ENCODE data around the gene NINJ1. TPM values are rescaled to one million over a fixed set of nuclear protein-coding genes. Genes with fewer than 3 reads are reported as not detected.

Gene NINJ1
- total and polyA plus RNA-seq, 2 of the 13 experiments (the other 11 are each of a cell fraction or from before 2014, with no cell fraction given), result 81.2 to 92.1 TPM

DNA sequence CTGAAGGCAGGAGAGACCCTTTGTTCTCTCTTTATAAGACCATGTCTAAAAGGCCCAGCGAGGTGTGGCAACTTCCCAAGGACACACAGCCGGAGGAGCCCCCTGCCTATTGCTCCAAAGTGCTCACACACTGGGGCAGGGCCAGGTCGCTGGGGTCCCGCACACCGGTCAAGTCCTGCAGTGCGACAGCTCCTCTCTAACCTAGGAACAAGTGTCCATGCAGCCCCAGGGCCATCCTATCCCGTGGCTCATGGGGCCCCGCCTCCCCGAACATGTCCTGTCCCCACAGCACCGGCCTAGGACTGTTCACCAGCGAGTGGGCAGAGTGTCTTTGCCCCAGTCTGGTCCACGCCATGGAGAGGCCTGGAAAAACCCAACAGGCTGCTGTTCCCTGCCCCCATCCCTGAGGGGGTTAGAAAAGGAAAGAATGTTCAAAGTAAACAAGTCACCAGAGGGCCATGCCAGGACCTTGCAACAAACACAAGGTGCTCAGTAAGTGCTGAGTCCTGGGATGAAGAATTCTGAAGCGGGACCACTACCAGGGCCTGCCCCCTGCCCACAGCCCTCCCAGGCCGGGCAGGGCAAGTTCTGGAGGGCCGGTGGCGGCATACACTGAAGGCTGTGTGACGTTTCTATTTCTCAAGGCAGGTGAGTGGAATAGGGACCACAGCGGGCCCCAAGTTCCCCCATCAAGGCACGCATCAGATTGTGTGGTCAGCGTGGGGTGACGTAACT is 938 bp downstream of the NINJ1 start (continued):
- TF ChIP-seq ZNF740 (CRISPR knock-in tag; IDR thresholded peaks at IDR 0.05) (no peak), TEAD3 (CRISPR knock-in tag; optimal IDR thresholded peaks at IDR 0.05; ENCODE audit: borderline replicate concordance) (peak; percentile 72), KDM3A (CRISPR knock-in tag; IDR thresholded peaks at IDR 0.05; ENCODE audit: low read depth) (0 out of 2 replicates have a peak, but pooled peaks have one; percentile 24), CHCHD3 (CRISPR knock-in tag; IDR thresholded peaks at IDR 0.05) (no peak), ELF1 (CRISPR knock-in tag; IDR thresholded peaks at IDR 0.05) (no peak), FOXA3 (CRISPR knock-in tag; IDR thresholded peaks at IDR 0.05) (peak; percentile 86), ZNF564 (CRISPR knock-in tag; IDR thresholded peaks at IDR 0.05) (no peak), POLR2AphosphoS5 (IDR thresholded peaks at IDR 0.05; ENCODE audit: low read depth, low read length) (peak; percentile 7; the same call in 1 of the 2 replicates), PBX3 (CRISPR knock-in tag; IDR thresholded peaks at IDR 0.05; ENCODE audit: borderline replicate concordance) (0 out of 2 replicates have a peak, but pooled peaks have one; percentile 23), AGO1 (IDR thresholded peaks at IDR 0.05; ENCODE audit: low read depth, low read length, poor library complexity, severe bottlenecking) (peak; percentile 8), FOXA1 (IDR thresholded peaks at IDR 0.05) (no peak), FOXA1 (CRISPR knock-in tag; IDR thresholded peaks at IDR 0.05) (peak; percentile 83), ZNF691 (CRISPR knock-in tag; IDR thresholded peaks at IDR 0.05; ENCODE audit: borderline replicate concordance, low read depth) (peak; percentile 61; the same call in 1 of the 2 replicates), ZSCAN12 (CRISPR knock-in tag; IDR thresholded peaks at IDR 0.05) (no peak), KAT8 (CRISPR knock-in tag; IDR thresholded peaks at IDR 0.05) (peak; percentile 8; the same call in 1 of the 2 replicates), SMAD3 (CRISPR knock-in tag; IDR thresholded peaks at IDR 0.05) (peak; percentile 78)
- TF ChIP-seq, protein P1, sequence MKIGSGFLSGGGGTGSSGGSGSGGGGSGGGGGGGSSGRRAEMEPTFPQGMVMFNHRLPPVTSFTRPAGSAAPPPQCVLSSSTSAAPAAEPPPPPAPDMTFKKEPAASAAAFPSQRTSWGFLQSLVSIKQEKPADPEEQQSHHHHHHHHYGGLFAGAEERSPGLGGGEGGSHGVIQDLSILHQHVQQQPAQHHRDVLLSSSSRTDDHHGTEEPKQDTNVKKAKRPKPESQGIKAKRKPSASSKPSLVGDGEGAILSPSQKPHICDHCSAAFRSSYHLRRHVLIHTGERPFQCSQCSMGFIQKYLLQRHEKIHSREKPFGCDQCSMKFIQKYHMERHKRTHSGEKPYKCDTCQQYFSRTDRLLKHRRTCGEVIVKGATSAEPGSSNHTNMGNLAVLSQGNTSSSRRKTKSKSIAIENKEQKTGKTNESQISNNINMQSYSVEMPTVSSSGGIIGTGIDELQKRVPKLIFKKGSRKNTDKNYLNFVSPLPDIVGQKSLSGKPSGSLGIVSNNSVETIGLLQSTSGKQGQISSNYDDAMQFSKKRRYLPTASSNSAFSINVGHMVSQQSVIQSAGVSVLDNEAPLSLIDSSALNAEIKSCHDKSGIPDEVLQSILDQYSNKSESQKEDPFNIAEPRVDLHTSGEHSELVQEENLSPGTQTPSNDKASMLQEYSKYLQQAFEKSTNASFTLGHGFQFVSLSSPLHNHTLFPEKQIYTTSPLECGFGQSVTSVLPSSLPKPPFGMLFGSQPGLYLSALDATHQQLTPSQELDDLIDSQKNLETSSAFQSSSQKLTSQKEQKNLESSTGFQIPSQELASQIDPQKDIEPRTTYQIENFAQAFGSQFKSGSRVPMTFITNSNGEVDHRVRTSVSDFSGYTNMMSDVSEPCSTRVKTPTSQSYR (CRISPR knock-in tag; IDR thresholded peaks at IDR 0.05; ENCODE audit: borderline replicate concordance), result peak; percentile 86
- TF ChIP-seq, protein P2, sequence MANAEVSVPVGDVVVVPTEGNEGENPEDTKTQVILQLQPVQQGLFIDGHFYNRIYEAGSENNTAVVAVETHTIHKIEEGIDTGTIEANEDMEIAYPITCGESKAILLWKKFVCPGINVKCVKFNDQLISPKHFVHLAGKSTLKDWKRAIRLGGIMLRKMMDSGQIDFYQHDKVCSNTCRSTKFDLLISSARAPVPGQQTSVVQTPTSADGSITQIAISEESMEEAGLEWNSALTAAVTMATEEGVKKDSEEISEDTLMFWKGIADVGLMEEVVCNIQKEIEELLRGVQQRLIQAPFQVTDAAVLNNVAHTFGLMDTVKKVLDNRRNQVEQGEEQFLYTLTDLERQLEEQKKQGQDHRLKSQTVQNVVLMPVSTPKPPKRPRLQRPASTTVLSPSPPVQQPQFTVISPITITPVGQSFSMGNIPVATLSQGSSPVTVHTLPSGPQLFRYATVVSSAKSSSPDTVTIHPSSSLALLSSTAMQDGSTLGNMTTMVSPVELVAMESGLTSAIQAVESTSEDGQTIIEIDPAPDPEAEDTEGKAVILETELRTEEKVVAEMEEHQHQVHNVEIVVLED (CRISPR knock-in tag; IDR thresholded peaks at IDR 0.05; ENCODE audit: borderline replicate concordance), result 0 out of 2 replicates have a peak, but pooled peaks have one; percentile 29
- TF ChIP-seq, protein P3, sequence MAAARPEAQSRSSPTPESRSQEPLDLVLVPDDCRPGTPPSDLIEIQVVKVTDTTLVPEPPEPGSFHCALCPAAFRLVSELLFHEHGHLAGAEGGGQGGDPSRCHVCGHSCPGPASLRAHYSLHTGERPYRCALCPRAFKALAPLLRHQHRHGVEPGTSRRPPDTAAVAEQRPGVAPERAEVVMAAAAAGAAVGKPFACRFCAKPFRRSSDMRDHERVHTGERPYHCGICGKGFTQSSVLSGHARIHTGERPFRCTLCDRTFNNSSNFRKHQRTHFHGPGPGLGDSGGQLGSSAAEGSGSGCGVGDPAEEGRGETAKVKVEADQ (CRISPR knock-in tag; IDR thresholded peaks at IDR 0.05; ENCODE audit: borderline replicate concordance), result 0 out of 2 replicates have a peak, but pooled peaks have one; percentile 41
- TF ChIP-seq, protein P4, sequence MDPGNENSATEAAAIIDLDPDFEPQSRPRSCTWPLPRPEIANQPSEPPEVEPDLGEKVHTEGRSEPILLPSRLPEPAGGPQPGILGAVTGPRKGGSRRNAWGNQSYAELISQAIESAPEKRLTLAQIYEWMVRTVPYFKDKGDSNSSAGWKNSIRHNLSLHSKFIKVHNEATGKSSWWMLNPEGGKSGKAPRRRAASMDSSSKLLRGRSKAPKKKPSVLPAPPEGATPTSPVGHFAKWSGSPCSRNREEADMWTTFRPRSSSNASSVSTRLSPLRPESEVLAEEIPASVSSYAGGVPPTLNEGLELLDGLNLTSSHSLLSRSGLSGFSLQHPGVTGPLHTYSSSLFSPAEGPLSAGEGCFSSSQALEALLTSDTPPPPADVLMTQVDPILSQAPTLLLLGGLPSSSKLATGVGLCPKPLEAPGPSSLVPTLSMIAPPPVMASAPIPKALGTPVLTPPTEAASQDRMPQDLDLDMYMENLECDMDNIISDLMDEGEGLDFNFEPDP (CRISPR knock-in tag; conservative IDR thresholded peaks at IDR 0.05), result 0 out of 2 replicates have a peak, but pooled peaks have one; percentile 62
